SU-DHL-6 (cell line): ENCODE data around the gene DDX41.

Experiments used
- EZH2phosphoT487 ChIP-seq: fragments of 200-600 bp; sonication (generic), shearing (Covaris generic); conservative IDR thresholded peaks from 2 replicates; pipeline ENCODE4 v1.6.1; 2018; ENCODE audit warnings: mild to moderate bottlenecking, antibody characterized with exemption, low read length, moderate library complexity, mixed read lengths
- TF ChIP-seq, protein P1 (sequence below): fragments of 200-600 bp; sonication (generic); IDR thresholded peaks from one replicate; pipeline ENCODE4 v1.5.1; 2017; ENCODE audit warnings: antibody characterized with exemption, mild to moderate bottlenecking, low read length, moderate library complexity; ENCODE audit not compliant: insufficient read depth, poor library complexity, severe bottlenecking

GRCh38 chr5:177511796-177512675, 4.7 kb downstream of the DDX41 start:
- TF ChIP-seq, protein P1, sequence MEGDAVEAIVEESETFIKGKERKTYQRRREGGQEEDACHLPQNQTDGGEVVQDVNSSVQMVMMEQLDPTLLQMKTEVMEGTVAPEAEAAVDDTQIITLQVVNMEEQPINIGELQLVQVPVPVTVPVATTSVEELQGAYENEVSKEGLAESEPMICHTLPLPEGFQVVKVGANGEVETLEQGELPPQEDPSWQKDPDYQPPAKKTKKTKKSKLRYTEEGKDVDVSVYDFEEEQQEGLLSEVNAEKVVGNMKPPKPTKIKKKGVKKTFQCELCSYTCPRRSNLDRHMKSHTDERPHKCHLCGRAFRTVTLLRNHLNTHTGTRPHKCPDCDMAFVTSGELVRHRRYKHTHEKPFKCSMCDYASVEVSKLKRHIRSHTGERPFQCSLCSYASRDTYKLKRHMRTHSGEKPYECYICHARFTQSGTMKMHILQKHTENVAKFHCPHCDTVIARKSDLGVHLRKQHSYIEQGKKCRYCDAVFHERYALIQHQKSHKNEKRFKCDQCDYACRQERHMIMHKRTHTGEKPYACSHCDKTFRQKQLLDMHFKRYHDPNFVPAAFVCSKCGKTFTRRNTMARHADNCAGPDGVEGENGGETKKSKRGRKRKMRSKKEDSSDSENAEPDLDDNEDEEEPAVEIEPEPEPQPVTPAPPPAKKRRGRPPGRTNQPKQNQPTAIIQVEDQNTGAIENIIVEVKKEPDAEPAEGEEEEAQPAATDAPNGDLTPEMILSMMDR, result no peak
- no peak for TF ChIP-seq EZH2phosphoT487
